T follicular helper cell (primary cell): ENCODE results near the gene ERICH6.

ENCODE experiments used
- DNase-seq: peaks from one replicate; pipeline ENCODE4 v3.0.0-alpha.2; 2020; ENCODE audit warnings: low read depth
- total RNA-seq, 2 experiments: gene quantifications; one replicate each; lab custom pipeline; 2026; lab: John Stamatoyannopoulos, UW

Gene ERICH6
- 0.13 to 0.30 reads per million in 2 experiments for total RNA-seq

GRCh38 chr3:150703756-150704344 lies at the start of gene ERICH6:
Gene ERICH6, minus strand, starts transcription at chr3:150703920. Its CDS starts 22 bp downstream, at chr3:150703898.
- DNase-seq: peak; percentile 42

- DNase-seq: no peak
Observed at GRCh38 chr3:150751781-150752263, 48.1 kb upstream of the ERICH6 start.

GRCh38 chr3:150749255-150749654 lies 45.5 kb upstream of the ERICH6 start:
- no peak for DNase-seq

- DNase-seq: no peak
Observed at GRCh38 chr3:150748684-150749047, 44.9 kb upstream of the ERICH6 start.

GRCh38 chr3:150747886-150748683 lies 44.4 kb upstream of the ERICH6 start:
- no peak for DNase-seq

GRCh38 chr3:150746791-150747590 lies 43.3 kb upstream of the ERICH6 start:
- DNase-seq: no peak

GRCh38 chr3:150745832-150746231 lies 42.1 kb upstream of the ERICH6 start:
- no peak for DNase-seq

- DNase-seq: no peak
Observed at GRCh38 chr3:150744919-150745211, 41.1 kb upstream of the ERICH6 start.

- DNase-seq: no peak
Observed at GRCh38 chr3:150744041-150744918, 40.6 kb upstream of the ERICH6 start.

- no peak for DNase-seq
Observed at GRCh38 chr3:150743508-150743907, 39.8 kb upstream of the ERICH6 start.

- DNase-seq: no peak
Observed at GRCh38 chr3:150742679-150743078, 39.0 kb upstream of the ERICH6 start.

- DNase-seq: no peak
Observed at GRCh38 chr3:150742141-150742523, 38.4 kb upstream of the ERICH6 start.

GRCh38 chr3:150741497-150742140 lies 37.9 kb upstream of the ERICH6 start:
- no peak for DNase-seq

- no peak for DNase-seq
Observed at GRCh38 chr3:150740733-150741496, 37.2 kb upstream of the ERICH6 start.

- no peak for DNase-seq
Observed at GRCh38 chr3:150739877-150740645, 36.3 kb upstream of the ERICH6 start.

- DNase-seq: no peak
Observed at GRCh38 chr3:150739200-150739863, 35.6 kb upstream of the ERICH6 start.

- DNase-seq: no peak
Observed at GRCh38 chr3:150738688-150739087, 35.0 kb upstream of the ERICH6 start.

GRCh38 chr3:150737874-150738679 lies 34.4 kb upstream of the ERICH6 start:
- DNase-seq: no peak
